VCaP (cell line): Measurements from ENCODE around the gene IFITM10.
A peak's percentile ranks its signal among the peaks of the same experiment; 100 is the strongest.

Experiments
- H3K27ac ChIP-seq: fragments of 450-650 bp; 2 replicates; pipeline ENCODE4 v1.5.1; 2017
- TF ChIP-seq, protein P1 (sequence below): fragments of 450-650 bp; conservative IDR thresholded peaks from 2 replicates; pipeline ENCODE4 v1.5.1; 2017; ENCODE audit warnings: mild to moderate bottlenecking, moderate library complexity

IFITM10 gene

GRCh38 chr11:1763796-1764661, 13.6 kb upstream of the IFITM10 start, which contains the start of gene CTSD:
CTSD (minus strand) TSS chr11:1763927; CDS start chr11:1763859, 68 bp downstream.
- TF ChIP-seq, protein P1, sequence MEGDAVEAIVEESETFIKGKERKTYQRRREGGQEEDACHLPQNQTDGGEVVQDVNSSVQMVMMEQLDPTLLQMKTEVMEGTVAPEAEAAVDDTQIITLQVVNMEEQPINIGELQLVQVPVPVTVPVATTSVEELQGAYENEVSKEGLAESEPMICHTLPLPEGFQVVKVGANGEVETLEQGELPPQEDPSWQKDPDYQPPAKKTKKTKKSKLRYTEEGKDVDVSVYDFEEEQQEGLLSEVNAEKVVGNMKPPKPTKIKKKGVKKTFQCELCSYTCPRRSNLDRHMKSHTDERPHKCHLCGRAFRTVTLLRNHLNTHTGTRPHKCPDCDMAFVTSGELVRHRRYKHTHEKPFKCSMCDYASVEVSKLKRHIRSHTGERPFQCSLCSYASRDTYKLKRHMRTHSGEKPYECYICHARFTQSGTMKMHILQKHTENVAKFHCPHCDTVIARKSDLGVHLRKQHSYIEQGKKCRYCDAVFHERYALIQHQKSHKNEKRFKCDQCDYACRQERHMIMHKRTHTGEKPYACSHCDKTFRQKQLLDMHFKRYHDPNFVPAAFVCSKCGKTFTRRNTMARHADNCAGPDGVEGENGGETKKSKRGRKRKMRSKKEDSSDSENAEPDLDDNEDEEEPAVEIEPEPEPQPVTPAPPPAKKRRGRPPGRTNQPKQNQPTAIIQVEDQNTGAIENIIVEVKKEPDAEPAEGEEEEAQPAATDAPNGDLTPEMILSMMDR, result 0 out of 2 replicates have a peak, but pooled peaks have one; percentile 21
- peak within 1 kb of the TSS; percentile 86 for H3K27ac ChIP-seq

DNA sequence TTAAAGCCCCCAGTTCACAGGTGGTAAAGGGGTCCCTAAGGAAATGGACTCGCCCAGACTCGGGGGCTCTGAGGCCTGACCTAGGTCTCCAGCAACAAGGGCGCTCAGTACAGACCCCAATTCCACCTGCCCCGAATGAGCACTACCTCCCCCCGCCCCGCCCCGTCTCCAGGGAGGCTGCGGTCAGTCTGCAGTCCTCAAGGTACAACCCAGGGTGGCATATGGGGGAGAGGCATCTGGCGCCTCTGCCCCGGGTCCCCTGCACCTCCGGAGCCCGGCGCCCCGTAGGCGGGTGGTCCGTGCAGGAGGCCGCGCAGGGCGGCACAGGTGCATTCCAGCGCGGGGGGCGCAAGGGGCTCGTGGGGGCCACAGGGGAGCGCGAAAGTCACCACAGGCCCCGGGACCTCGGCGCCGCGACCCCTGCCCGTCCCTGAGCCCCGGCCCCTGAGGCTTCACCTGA, 13.0 kb upstream of the IFITM10 start:
- TF ChIP-seq, protein P1, result no peak
- H3K27ac ChIP-seq, result peak overlapping the region; percentile 86

DNA sequence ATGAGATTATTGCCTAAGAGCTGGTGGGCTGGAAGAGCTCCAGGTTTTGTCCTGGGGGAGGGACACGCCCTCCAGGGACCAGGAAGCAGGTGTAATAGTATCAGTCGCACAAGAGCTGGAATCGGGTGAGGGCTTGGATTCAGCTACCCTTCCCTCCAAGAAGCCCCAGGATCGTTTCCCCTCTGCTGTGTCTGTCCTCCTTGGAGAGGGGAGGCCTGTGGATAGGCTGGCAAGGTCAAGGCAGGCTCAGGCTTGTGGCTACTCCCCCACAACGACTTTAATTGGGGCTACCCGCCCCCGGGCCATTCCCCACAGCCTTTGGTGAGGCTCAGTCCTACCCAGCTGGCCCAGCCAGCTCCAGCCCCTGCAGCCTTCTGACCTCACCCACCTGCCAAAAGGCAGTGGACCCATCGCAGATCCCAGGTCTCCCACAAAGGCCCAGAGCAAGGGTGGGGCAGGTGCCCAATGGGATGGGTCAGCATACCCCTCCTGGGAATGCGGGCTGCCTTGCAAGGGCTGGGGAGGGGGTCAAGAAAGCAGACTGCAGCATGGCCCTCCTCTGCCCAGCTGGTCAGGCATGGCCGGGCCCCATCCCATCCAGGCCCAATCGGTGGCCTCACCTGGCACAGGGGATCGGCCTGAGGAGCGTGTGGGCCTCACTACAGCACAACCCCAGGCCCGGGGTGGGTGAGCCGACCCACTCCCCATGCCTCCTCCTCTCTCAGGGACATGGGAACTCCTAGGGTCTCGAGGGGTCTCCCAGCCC, 12.3 kb upstream of the IFITM10 start:
- H3K27ac ChIP-seq, result peak overlapping the region; percentile 86
- TF ChIP-seq, protein P1, result no peak

DNA sequence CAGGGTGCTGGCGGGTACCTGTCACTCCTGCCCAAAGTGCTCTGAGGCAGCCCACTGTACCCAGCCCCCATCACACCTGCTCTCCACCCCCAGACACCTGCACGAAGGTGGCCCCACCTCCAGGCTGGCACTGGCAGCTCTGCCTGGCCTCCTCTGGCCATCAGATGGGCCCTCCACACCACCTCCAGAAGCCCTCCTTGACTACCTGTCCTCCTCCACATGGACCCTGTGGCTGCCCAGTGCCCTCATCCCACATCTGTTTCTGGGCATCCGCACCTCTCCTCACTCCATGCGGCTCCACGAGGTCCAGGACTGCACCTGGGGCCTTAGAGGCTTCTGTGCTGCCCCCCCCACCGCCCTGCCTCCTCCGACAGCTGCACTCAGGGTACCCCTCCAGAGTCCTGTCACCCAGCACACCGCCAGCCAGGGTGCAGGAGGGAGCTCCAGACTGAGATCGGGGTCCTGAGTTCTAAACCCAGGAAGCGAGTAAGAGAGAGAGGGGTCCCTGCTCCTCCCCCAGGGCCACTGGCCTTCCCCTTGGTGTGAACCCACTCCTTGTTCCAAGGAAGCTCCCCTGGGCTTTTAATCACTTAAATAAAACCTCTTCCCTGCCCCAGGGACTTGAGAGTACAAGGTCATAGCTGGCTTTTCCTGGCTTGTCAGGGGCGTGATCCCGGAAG, 11.6 kb upstream of the IFITM10 start:
- peak overlapping the region; percentile 86; the same call in 1 of the 2 replicates for H3K27ac ChIP-seq
- TF ChIP-seq, protein P1, result no peak

- H3K27ac ChIP-seq, result no peak overlapping the region
- TF ChIP-seq, protein P1, result no peak
These were observed 10.9 kb upstream of the IFITM10 start for GRCh38 chr11:1761110-1761856.

GRCh38 chr11:1760351-1761109, 10.1 kb upstream of the IFITM10 start:
- TF ChIP-seq, protein P1, result no peak
- H3K27ac ChIP-seq, result no peak overlapping the region
